Parathyroid adenoma (tissue), 2 donors: ENCODE data around the gene HIP1.

Source experiments
- H2AFZ ChIP-seq: fragments of 300-600 bp; sonication (generic); one replicate; pipeline ENCODE4 v1.7.0; 2017; ENCODE audit warnings: antibody characterized with exemption, mild to moderate bottlenecking
- H3K27ac ChIP-seq: fragments of 300-600 bp; sonication (generic); one replicate; pipeline ENCODE4 v1.7.0; 2017
- H3K27me3 ChIP-seq: fragments of 300-600 bp; sonication (generic); one replicate; pipeline ENCODE4 v1.7.0; 2017; ENCODE audit warnings: low read length; ENCODE audit not compliant: control insufficient read depth, insufficient read depth
- H3K36me3 ChIP-seq: fragments of 300-600 bp; sonication (generic); one replicate; pipeline ENCODE4 v1.7.0; 2017; ENCODE audit warnings: low read length; ENCODE audit not compliant: control insufficient read depth, insufficient read depth
- H3K4me1 ChIP-seq: fragments of 300-600 bp; sonication (generic); one replicate; pipeline ENCODE4 v1.7.0; 2017; ENCODE audit warnings: control low read depth
- H3K4me2 ChIP-seq: fragments of 300-600 bp; sonication (generic); one replicate; pipeline ENCODE4 v1.7.0; 2017; ENCODE audit warnings: low read length
- H3K4me3 ChIP-seq: fragments of 300-600 bp; sonication (generic); one replicate; pipeline ENCODE4 v1.7.0; 2017; ENCODE audit warnings: low read depth, low read length
- H3K79me2 ChIP-seq: fragments of 300-600 bp; sonication (generic); one replicate; pipeline ENCODE4 v1.7.0; 2017; ENCODE audit warnings: control low read depth
- H3K9ac ChIP-seq: fragments of 300-600 bp; sonication (generic); one replicate; pipeline ENCODE4 v1.7.0; 2017; ENCODE audit warnings: mild to moderate bottlenecking
- H3K9me3 ChIP-seq: fragments of 300-600 bp; sonication (generic); one replicate; pipeline ENCODE4 v1.7.0; 2017; ENCODE audit warnings: low read length; ENCODE audit not compliant: control insufficient read depth
- CTCF ChIP-seq: fragments of 300-600 bp; sonication (generic); IDR thresholded peaks from one replicate; pipeline ENCODE4 v1.7.0; 2017; ENCODE audit warnings: antibody characterized with exemption, mild to moderate bottlenecking
- donor health status: primary hyperparathyroidism.

HIP1 gene

GRCh38 chr7:75650062-75650461 is 88.7 kb downstream of the HIP1 start:
- Histone ChIP-seq H3K4me1 (peaks cover 7% of the 10 kb centered on the region), H3K4me2 (no peak overlapping the region), H2AFZ (peak overlapping the region; percentile 68), H3K9me3 (no peaks in the 10 kb centered on the region), H3K4me3 (no peak overlapping the region), H3K79me2 (no peaks in the 10 kb centered on the region), H3K36me3 (no peaks in the 10 kb centered on the region), H3K27ac (peak overlapping the region; percentile 21), H3K9ac (no peak overlapping the region), H3K27me3 (no peaks in the 10 kb centered on the region)
- TF ChIP-seq CTCF, result no peak

- peak overlapping the region; percentile 68 for H2AFZ ChIP-seq
- H3K79me2 ChIP-seq, result no peaks in the 10 kb centered on the region
- no peaks in the 10 kb centered on the region for H3K9me3 ChIP-seq
- H3K9ac ChIP-seq, result no peak overlapping the region
- no peak overlapping the region for H3K4me2 ChIP-seq
- no peak for TF ChIP-seq CTCF
- H3K36me3 ChIP-seq, result no peaks in the 10 kb centered on the region
- H3K27me3 ChIP-seq, result no peaks in the 10 kb centered on the region
- H3K4me1 ChIP-seq, result peaks cover 7% of the 10 kb centered on the region
- no peak overlapping the region for H3K4me3 ChIP-seq
- peak overlapping the region; percentile 21 for H3K27ac ChIP-seq
Observed at GRCh38 chr7:75649462-75649861, 89.3 kb downstream of the HIP1 start.

GRCh38 chr7:75647709-75648438 is 90.9 kb downstream of the HIP1 start:
- Histone ChIP-seq H2AFZ (no peak overlapping the region), H3K27ac (no peak overlapping the region), H3K4me3 (no peak overlapping the region), H3K27me3 (no peaks in the 10 kb centered on the region), H3K9ac (no peak overlapping the region), H3K79me2 (peaks cover 3% of the 10 kb centered on the region), H3K4me1 (peaks cover 8% of the 10 kb centered on the region), H3K4me2 (no peak overlapping the region), H3K9me3 (no peaks in the 10 kb centered on the region), H3K36me3 (no peaks in the 10 kb centered on the region)
- no peak for TF ChIP-seq CTCF

- H3K9ac ChIP-seq, result no peak overlapping the region
- no peaks in the 10 kb centered on the region for H3K27me3 ChIP-seq
- H2AFZ ChIP-seq, result no peak overlapping the region
- no peaks in the 10 kb centered on the region for H3K9me3 ChIP-seq
- H3K4me1 ChIP-seq, result peaks cover 10% of the 10 kb centered on the region
- H3K27ac ChIP-seq, result no peak overlapping the region
- TF ChIP-seq CTCF, result no peak
- peaks cover 6% of the 10 kb centered on the region for H3K79me2 ChIP-seq
- H3K4me2 ChIP-seq, result no peak overlapping the region
- H3K4me3 ChIP-seq, result no peak overlapping the region
- no peaks in the 10 kb centered on the region for H3K36me3 ChIP-seq
Observed at GRCh38 chr7:75646571-75647102, 92.1 kb downstream of the HIP1 start.

GRCh38 chr7:75645570-75645969 is 93.2 kb downstream of the HIP1 start:
- H2AFZ ChIP-seq, result no peak overlapping the region
- H3K27ac ChIP-seq, result no peak overlapping the region
- H3K4me3 ChIP-seq, result no peak overlapping the region
- peaks cover 6% of the 10 kb centered on the region for H3K79me2 ChIP-seq
- H3K9ac ChIP-seq, result no peak overlapping the region
- no peak overlapping the region for H3K4me2 ChIP-seq
- H3K9me3 ChIP-seq, result no peaks in the 10 kb centered on the region
- peaks cover 10% of the 10 kb centered on the region for H3K4me1 ChIP-seq
- no peak for TF ChIP-seq CTCF
- no peaks in the 10 kb centered on the region for H3K27me3 ChIP-seq
- H3K36me3 ChIP-seq, result no peaks in the 10 kb centered on the region
